ENCODE results near the gene PTPRB. TPM values are rescaled to one million over a fixed set of nuclear protein-coding genes. Genes with fewer than 3 reads are reported as not detected.

PTPRB gene
- total RNA-seq, 2 donors from 2014 or later, result 17.3 to 27.7 TPM

DNA sequence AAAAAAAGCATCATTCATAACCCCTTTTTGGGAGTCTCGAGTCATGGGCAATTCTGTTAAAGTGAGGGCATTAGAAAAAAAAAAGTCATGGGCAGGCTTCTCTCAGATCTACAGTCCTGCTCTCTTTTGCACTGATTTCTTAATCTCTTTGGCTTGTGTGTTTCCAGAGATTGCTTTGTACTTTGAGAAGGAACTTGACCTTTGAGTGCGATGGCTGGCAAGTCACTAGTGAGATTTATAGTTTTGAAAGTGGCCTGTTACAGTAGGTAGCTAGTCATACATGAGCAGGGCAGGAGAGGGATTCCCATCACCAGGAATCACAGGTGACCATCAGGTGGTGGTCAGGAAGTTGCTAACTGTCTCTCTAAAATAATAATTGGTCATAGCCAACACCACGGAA, 151.5 kb downstream of the PTPRB start:
- H3K9ac ChIP-seq (ENCODE audit: low read depth in 2 of 2, low read length in 2 of 2), result no peak overlapping the region
- no peaks in the 10 kb centered on the region for H3K27me3 ChIP-seq
- TF ChIP-seq, protein P1, sequence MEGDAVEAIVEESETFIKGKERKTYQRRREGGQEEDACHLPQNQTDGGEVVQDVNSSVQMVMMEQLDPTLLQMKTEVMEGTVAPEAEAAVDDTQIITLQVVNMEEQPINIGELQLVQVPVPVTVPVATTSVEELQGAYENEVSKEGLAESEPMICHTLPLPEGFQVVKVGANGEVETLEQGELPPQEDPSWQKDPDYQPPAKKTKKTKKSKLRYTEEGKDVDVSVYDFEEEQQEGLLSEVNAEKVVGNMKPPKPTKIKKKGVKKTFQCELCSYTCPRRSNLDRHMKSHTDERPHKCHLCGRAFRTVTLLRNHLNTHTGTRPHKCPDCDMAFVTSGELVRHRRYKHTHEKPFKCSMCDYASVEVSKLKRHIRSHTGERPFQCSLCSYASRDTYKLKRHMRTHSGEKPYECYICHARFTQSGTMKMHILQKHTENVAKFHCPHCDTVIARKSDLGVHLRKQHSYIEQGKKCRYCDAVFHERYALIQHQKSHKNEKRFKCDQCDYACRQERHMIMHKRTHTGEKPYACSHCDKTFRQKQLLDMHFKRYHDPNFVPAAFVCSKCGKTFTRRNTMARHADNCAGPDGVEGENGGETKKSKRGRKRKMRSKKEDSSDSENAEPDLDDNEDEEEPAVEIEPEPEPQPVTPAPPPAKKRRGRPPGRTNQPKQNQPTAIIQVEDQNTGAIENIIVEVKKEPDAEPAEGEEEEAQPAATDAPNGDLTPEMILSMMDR (IDR thresholded peaks at IDR 0.05), result no peak
- H3K27ac ChIP-seq, result no peak overlapping the region
- no peaks in the 10 kb centered on the region for H3K9me3 ChIP-seq
- no peak overlapping the region for H3K4me3 ChIP-seq
- H3K4me1 ChIP-seq, result no peaks in the 10 kb centered on the region
- no peaks in the 10 kb centered on the region for H3K36me3 ChIP-seq
- DNase-seq, result no peak
- intact Hi-C loops (cut with DNase I), result no loop called here

GRCh38 chr12:70484464-70484863, 152.8 kb downstream of the PTPRB start:
- no peak overlapping the region for H3K27ac ChIP-seq
- H3K4me1 ChIP-seq, result no peaks in the 10 kb centered on the region
- no peak overlapping the region for H3K9ac ChIP-seq (ENCODE audit: low read depth in 2 of 2, low read length in 2 of 2)
- TF ChIP-seq, protein P1 (IDR thresholded peaks at IDR 0.05), result no peak
- intact Hi-C loops (cut with DNase I), result no loop called here
- no peak overlapping the region for H3K4me3 ChIP-seq
- no peaks in the 10 kb centered on the region for H3K27me3 ChIP-seq
- H3K9me3 ChIP-seq, result no peaks in the 10 kb centered on the region
- no peaks in the 10 kb centered on the region for H3K36me3 ChIP-seq
- DNase-seq, result no peak

- no peak overlapping the region for H3K9ac ChIP-seq (ENCODE audit: low read depth in 2 of 2, low read length in 2 of 2)
- no peak overlapping the region for H3K4me3 ChIP-seq
- DNase-seq, result no peak
- no peaks in the 10 kb centered on the region for H3K36me3 ChIP-seq
- TF ChIP-seq, protein P1 (IDR thresholded peaks at IDR 0.05), result no peak
- H3K9me3 ChIP-seq, result no peaks in the 10 kb centered on the region
- no peak overlapping the region for H3K27ac ChIP-seq
- no peaks in the 10 kb centered on the region for H3K4me1 ChIP-seq
- intact Hi-C loops (cut with DNase I), result no loop called here
- no peaks in the 10 kb centered on the region for H3K27me3 ChIP-seq
Observed at GRCh38 chr12:70482764-70483163, 154.5 kb downstream of the PTPRB start.

DNA sequence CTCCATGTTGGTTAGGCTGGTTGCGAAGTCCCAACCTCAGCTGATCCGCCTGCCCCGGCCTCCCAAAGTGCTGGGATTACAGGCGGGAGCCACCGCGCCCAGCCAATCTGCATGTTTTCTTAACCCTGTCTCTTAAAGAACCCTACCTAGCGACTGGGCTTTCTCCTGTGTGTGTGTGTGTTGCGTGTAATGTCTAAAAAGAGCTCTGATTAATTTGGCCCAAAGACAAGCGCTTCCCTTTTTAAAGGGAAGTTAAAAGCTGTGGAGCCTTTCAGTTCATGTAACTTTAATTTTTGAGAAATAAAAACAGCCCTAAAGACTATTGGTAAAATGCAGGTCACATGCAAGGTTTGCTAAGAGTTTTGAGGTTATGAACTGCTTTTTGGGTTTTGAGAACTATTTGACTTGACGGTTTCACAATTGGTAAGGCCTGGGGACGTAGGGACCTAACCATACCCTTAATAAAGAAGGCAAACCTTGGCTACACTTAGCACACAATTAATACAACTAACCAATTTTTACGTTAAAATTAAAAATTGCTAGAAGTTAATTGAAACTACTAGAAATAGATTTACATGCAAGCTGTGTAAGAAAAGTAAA, 167.9 kb downstream of the PTPRB start:
- Histone ChIP-seq H3K9ac (ENCODE audit: low read depth in 2 of 2, low read length in 2 of 2) (no peak overlapping the region), H3K4me3 (no peak overlapping the region), H3K36me3 (no peaks in the 10 kb centered on the region), H3K27ac (no peak overlapping the region), H3K4me1 (no peaks in the 10 kb centered on the region), H3K27me3 (no peaks in the 10 kb centered on the region), H3K9me3 (no peaks in the 10 kb centered on the region)
- TF ChIP-seq, protein P1 (IDR thresholded peaks at IDR 0.05), result no peak
- DNase-seq, result no peak
- intact Hi-C loops (cut with DNase I), result no loop called here

- Histone ChIP-seq H3K36me3 (no peaks in the 10 kb centered on the region), H3K4me1 (no peaks in the 10 kb centered on the region), H3K9ac (ENCODE audit: low read depth in 2 of 2, low read length in 2 of 2) (no peak overlapping the region), H3K27ac (no peak overlapping the region), H3K4me3 (no peak overlapping the region), H3K27me3 (no peaks in the 10 kb centered on the region), H3K9me3 (no peaks in the 10 kb centered on the region)
- no peak for DNase-seq
- intact Hi-C loops (cut with DNase I), result no loop called here
- TF ChIP-seq, protein P1 (IDR thresholded peaks at IDR 0.05), result no peak
Observed at GRCh38 chr12:70468741-70469140, 168.5 kb downstream of the PTPRB start.

Data from colonic mucosa (tissue), 4 donors.